SK-N-SH (cell line): ENCODE measurements around the gene PEPD. TPM values are rescaled to one million over a fixed set of nuclear protein-coding genes. Genes with fewer than 3 reads are reported as not detected.

Source experiments
- CTCF ChIA-PET: fragments of 300-600, 350-600 bp; formaldehyde crosslinking; extraction: SDS; loops from one replicate; lab custom pipeline; 2021; lab: Yijun Ruan, JAX
- POLR2A ChIA-PET: fragments of 350-600 bp; sonication (Branson Sonifier 250); formaldehyde crosslinking; extraction: SDS; loops from one replicate; lab custom pipeline; 2020; ENCODE audit warnings: antibody characterized with exemption, inconsistent platforms; lab: Yijun Ruan, JAX
- DNase-seq: peaks from one replicate; pipeline ENCODE4 v3.0.0; 2012
- H2AFZ ChIP-seq: fragments of 200-600 bp; sonication (generic); 2 replicates; pipeline ENCODE4 v1.8.1; 2016; ENCODE audit warnings: antibody characterized with exemption, mild to moderate bottlenecking, low read depth
- H3F3A ChIP-seq: fragments of 200-600 bp; sonication (generic); replicated peaks from 2 replicates; pipeline ENCODE3; 2016; ENCODE audit warnings: antibody characterized with exemption, mild to moderate bottlenecking; ENCODE audit not compliant: insufficient read depth
- H3K27ac ChIP-seq, 2 experiments: fragments of 200-500 bp in 1 of 2; fragments of 200-600 bp in 1 of 2; sonication (Bioruptor generic) in 1 of 2; sonication (generic), shearing (Covaris generic) in 1 of 2; 2 replicates each; pipeline versions ENCODE4 v1.5.1 to v1.6.1; 2014 to 2016; ENCODE audit warnings: low read depth in 2 of 2, inconsistent platforms in 1 of 2, low read length in 1 of 2, mild to moderate bottlenecking in 1 of 2, mixed read lengths in 1 of 2
- H3K27me3 ChIP-seq: fragments of 200-600 bp; sonication (generic), shearing (Covaris generic); 2 replicates; pipeline ENCODE4 v1.6.1; 2016; ENCODE audit warnings: mixed run types; ENCODE audit not compliant: insufficient read depth
- H3K36me3 ChIP-seq, 2 experiments: fragments of 200-500 bp in 1 of 2; fragments of 200-600 bp in 1 of 2; sonication (Bioruptor generic) in 1 of 2; sonication (generic) in 1 of 2; replicated peaks in 1 of 2; 2 replicates each; pipeline versions ENCODE3 to v1.5.1; 2014 to 2016; ENCODE audit warnings: low read length in 1 of 2, mild to moderate bottlenecking in 1 of 2; ENCODE audit not compliant: insufficient read depth in 2 of 2, control insufficient read depth in 1 of 2
- H3K4me1 ChIP-seq, 2 experiments: fragments of 200-500 bp in 1 of 2; fragments of 200-600 bp in 1 of 2; sonication (Bioruptor generic) in 1 of 2; sonication (generic), shearing (Covaris generic) in 1 of 2; 2 replicates each; pipeline versions ENCODE4 v1.5.1 to v1.6.1; 2014 to 2016; ENCODE audit warnings: low read depth in 1 of 2, low read length in 1 of 2, mixed run types in 1 of 2; ENCODE audit not compliant: insufficient read depth in 2 of 2, control insufficient read depth in 1 of 2
- H3K4me2 ChIP-seq: fragments of 200-600 bp; sonication (generic), shearing (Covaris generic); 2 replicates; pipeline ENCODE4 v1.6.1; 2017; ENCODE audit warnings: mixed run types
- H3K4me3 ChIP-seq, 2 experiments: fragments of 200-500 bp in 1 of 2; fragments of 200-600 bp in 1 of 2; sonication (Bioruptor generic) in 1 of 2; sonication (generic), shearing (Covaris generic) in 1 of 2; 2 replicates each; pipeline versions ENCODE4 v1.5.1 to v1.8.1; 2014 to 2016; ENCODE audit warnings: low read depth in 2 of 2, inconsistent platforms in 1 of 2, low read length in 1 of 2, mild to moderate bottlenecking in 1 of 2, mixed read lengths in 1 of 2, moderate library complexity in 1 of 2
- H3K79me2 ChIP-seq: fragments of 200-600 bp; sonication (generic); 2 replicates; pipeline ENCODE4 v1.8.1; 2017; ENCODE audit warnings: mild to moderate bottlenecking; ENCODE audit not compliant: insufficient read depth
- H3K9ac ChIP-seq: fragments of 200-600 bp; sonication (generic); 2 replicates; pipeline ENCODE4 v1.6.1; 2017; ENCODE audit warnings: mixed run types
- H3K9me2 ChIP-seq: fragments of 200-600 bp; sonication (generic); 2 replicates; pipeline ENCODE4 v1.6.1; 2017; ENCODE audit warnings: mixed run types
- H3K9me3 ChIP-seq: fragments of 200-600 bp; sonication (generic); 2 replicates; pipeline ENCODE4 v1.6.1; 2017; ENCODE audit warnings: mixed run types, mild to moderate bottlenecking, moderate library complexity
- H4K20me1 ChIP-seq: fragments of 200-600 bp; sonication (generic); 2 replicates; pipeline ENCODE4 v1.6.1; 2017; ENCODE audit warnings: mild to moderate bottlenecking, mixed run types; ENCODE audit not compliant: insufficient read depth
- ELF1 ChIP-seq: IDR thresholded peaks from 2 replicates; pipeline ENCODE4 v1.4.0; 2012
- EZH2phosphoT487 ChIP-seq: fragments of 200-600 bp; sonication (generic); IDR thresholded peaks from 2 replicates; pipeline ENCODE4 v1.6.1; 2017; ENCODE audit warnings: low read depth, mixed run types, mild to moderate bottlenecking, antibody characterized with exemption, moderate library complexity, borderline replicate concordance
- FOSL2 ChIP-seq: IDR thresholded peaks from 2 replicates; pipeline ENCODE4 v1.4.0; 2012; ENCODE audit warnings: low read depth, mild to moderate bottlenecking, moderate library complexity, borderline replicate concordance
- FOXJ3 ChIP-seq: sonication (generic); formaldehyde crosslinking; IDR thresholded peaks from 2 replicates; pipeline ENCODE4 v1.5.1; 2020; ENCODE audit warnings: mild to moderate bottlenecking, missing genetic modification reagents
- FOXM1 ChIP-seq: IDR thresholded peaks from 2 replicates; pipeline ENCODE4 v1.4.0; 2012; ENCODE audit warnings: low read depth, mild to moderate bottlenecking
- MEF2A ChIP-seq: IDR thresholded peaks from 2 replicates; pipeline ENCODE4 v1.4.0; 2012; ENCODE audit warnings: low read depth, borderline replicate concordance
- PBX3 ChIP-seq: IDR thresholded peaks from 2 replicates; pipeline ENCODE4; 2012
- POLR2AphosphoS5 ChIP-seq: IDR thresholded peaks from 2 replicates; pipeline ENCODE4 v1.6.1; 2012; ENCODE audit warnings: low read depth, low read length
- RCOR1 ChIP-seq: fragments of 150-350 bp; IDR thresholded peaks from 2 replicates; pipeline ENCODE4 v1.6.1; 2017; ENCODE audit warnings: antibody characterized with exemption, low read length
- RFX5 ChIP-seq: IDR thresholded peaks from 2 replicates; pipeline ENCODE4 v1.6.1; 2012; ENCODE audit warnings: mild to moderate bottlenecking, improper control_type of control experiment, low read length
- SMC3 ChIP-seq: IDR thresholded peaks from 2 replicates; pipeline ENCODE4 v1.6.1; 2012; ENCODE audit warnings: low read depth, low read length, improper control_type of control experiment
- TAF1 ChIP-seq: IDR thresholded peaks from 2 replicates; pipeline ENCODE4 v1.6.1; 2012; ENCODE audit warnings: low read depth, mild to moderate bottlenecking, low read length, moderate library complexity, borderline replicate concordance
- TEAD4 ChIP-seq: IDR thresholded peaks from 2 replicates; pipeline ENCODE4 v1.4.0; 2012; ENCODE audit warnings: mild to moderate bottlenecking, borderline replicate concordance; ENCODE audit not compliant: insufficient read depth
- YY1 ChIP-seq: IDR thresholded peaks from 2 replicates; pipeline ENCODE4 v1.4.0; 2012; ENCODE audit warnings: low read depth, mild to moderate bottlenecking
- WGBS: methylation state at CpG from one replicate; pipeline ENCODE4 v1.1.6; 2017; ENCODE audit warnings: low lambda C conversion rate; 5-methylcytosine and 5-hydroxymethylcytosine counted together
- polyA plus RNA-seq, 3 experiments: library from polyadenylated mRNA; depleted of rRNA; stranded (reverse); fragments of >200 nt; gene quantifications; 2 replicates each; pipeline ENCODE4 v1.2.3, GENCODE V29; 2012
- TF ChIP-seq, protein P1 (sequence below): fragments of 150-350 bp; IDR thresholded peaks from 2 replicates; pipeline ENCODE4 v1.6.1; 2017; ENCODE audit warnings: antibody characterized with exemption, low read length, low read depth, borderline replicate concordance

Gene PEPD
- polyA plus RNA-seq, 1 of the 3 experiments (the other 2 are of a cell fraction) = 88.9 TPM

DNA sequence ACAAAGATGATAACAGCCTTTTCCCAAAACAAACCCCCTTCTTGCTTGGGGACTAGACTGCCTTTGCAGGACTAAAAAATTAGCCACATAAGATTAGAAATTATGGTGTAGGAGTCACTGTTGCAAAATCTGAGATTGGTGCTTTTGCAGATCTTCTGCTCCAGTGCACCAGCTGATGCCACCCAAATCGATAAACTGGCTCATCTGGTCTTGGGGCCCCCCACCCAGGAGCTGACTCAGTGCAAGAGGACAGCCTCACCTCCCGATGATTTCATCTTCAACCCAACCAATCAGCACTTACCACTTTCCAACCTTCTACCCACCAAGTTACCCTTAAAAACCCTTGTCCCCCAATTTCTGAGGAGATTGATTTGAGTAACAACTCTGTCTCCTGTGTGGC, 47.1 kb upstream of the PEPD start:
- POLR2A ChIA-PET = no interaction called here

GRCh38 chr19:33564836-33565338, 43.3 kb upstream of the PEPD start:
- ChIA-PET CTCF (interaction anchor here (0.6 to 1.1 kb wide), 2 partner anchors 10 to 63 kb away, joined by 3 read pairs; no protein-coding TSS in a partner anchor), POLR2A (no interaction called here)
- no peaks in the 10 kb centered on the region for H3K79me2 ChIP-seq
- WGBS = 15% methylated on average over 2 of the region's 6 CpGs
- H3K9me2 ChIP-seq = no peaks in the 10 kb centered on the region
- H3F3A ChIP-seq = no peaks in the 10 kb centered on the region
- H3K4me1 ChIP-seq = no peaks in the 10 kb centered on the region; a peak in 1 of 4 replicates
- no peak overlapping the region for H3K27ac ChIP-seq
- no peaks in the 10 kb centered on the region; the same call in 1 of the 2 replicates for H3K9me3 ChIP-seq
- H3K27me3 ChIP-seq = no peaks in the 10 kb centered on the region
- no peak overlapping the region for H3K9ac ChIP-seq
- no peaks in the 10 kb centered on the region for H4K20me1 ChIP-seq
- H3K4me3 ChIP-seq = no peak overlapping the region
- no peaks in the 10 kb centered on the region for H3K36me3 ChIP-seq
- DNase-seq = no peak
- H2AFZ ChIP-seq = no peak overlapping the region
- TF ChIP-seq TEAD4 (no peak), FOSL2 (no peak)
- H3K4me2 ChIP-seq = no peak overlapping the region

More for the DNA sequence above, 47.1 kb upstream of the PEPD start:
- Histone ChIP-seq H3K4me1 (no peaks in the 10 kb centered on the region; a peak in 1 of 4 replicates), H3F3A (no peaks in the 10 kb centered on the region), H3K9me3 (no peaks in the 10 kb centered on the region), H3K27me3 (no peaks in the 10 kb centered on the region), H3K36me3 (no peaks in the 10 kb centered on the region), H3K4me2 (no peak overlapping the region), H3K9me2 (no peaks in the 10 kb centered on the region), H4K20me1 (no peaks in the 10 kb centered on the region), H3K4me3 (no peak overlapping the region), H3K79me2 (no peaks in the 10 kb centered on the region), H3K9ac (no peak overlapping the region), H2AFZ (no peak overlapping the region), H3K27ac (no peak overlapping the region)
- CTCF ChIA-PET = no interaction called here
- no peak for DNase-seq
- TF ChIP-seq FOXJ3 (CRISPR knock-in tag) = no peak
- no peak for TF ChIP-seq MEF2A
- no peak for TF ChIP-seq ELF1
- TF ChIP-seq FOSL2 = no peak
- TF ChIP-seq RCOR1 = no peak
- TF ChIP-seq PBX3 = no peak
- TF ChIP-seq EZH2phosphoT487 = no peak
- no peak for TF ChIP-seq FOXM1
- TF ChIP-seq TAF1 = no peak
- no peak for TF ChIP-seq RFX5
- TF ChIP-seq YY1 = no peak
- TF ChIP-seq POLR2AphosphoS5 = no peak
- TF ChIP-seq, protein P1, sequence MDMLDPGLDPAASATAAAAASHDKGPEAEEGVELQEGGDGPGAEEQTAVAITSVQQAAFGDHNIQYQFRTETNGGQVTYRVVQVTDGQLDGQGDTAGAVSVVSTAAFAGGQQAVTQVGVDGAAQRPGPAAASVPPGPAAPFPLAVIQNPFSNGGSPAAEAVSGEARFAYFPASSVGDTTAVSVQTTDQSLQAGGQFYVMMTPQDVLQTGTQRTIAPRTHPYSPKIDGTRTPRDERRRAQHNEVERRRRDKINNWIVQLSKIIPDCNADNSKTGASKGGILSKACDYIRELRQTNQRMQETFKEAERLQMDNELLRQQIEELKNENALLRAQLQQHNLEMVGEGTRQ = no peak
- TF ChIP-seq SMC3 = no peak
- WGBS = 25% methylated on average over 2 of the region's 2 CpGs
